HG03064 (cell line): ENCODE measurements around the gene EIF1.
A peak's percentile ranks its signal among the peaks of the same experiment; 100 is the strongest.
"Not testable (repeated sequence)": the region's sequence is repeated elsewhere in the genome, so short reads cannot be mapped to it uniquely, and the experiment has no call there.

ENCODE experiments used
- ATAC-seq: cut with Tn5 transposase; IDR thresholded peaks from one replicate; pipeline ENCODE4 v1.9.1; 2021; ENCODE audit warnings: low read depth; ENCODE audit not compliant: unreplicated experiment

Gene EIF1

GRCh38 chr17:41688641-41689496 is at the start of gene EIF1:
EIF1 (plus strand) TSS chr17:41688885; CDS start chr17:41689039, 154 bp downstream.
- ATAC-seq, result peak; percentile 67

DNA sequence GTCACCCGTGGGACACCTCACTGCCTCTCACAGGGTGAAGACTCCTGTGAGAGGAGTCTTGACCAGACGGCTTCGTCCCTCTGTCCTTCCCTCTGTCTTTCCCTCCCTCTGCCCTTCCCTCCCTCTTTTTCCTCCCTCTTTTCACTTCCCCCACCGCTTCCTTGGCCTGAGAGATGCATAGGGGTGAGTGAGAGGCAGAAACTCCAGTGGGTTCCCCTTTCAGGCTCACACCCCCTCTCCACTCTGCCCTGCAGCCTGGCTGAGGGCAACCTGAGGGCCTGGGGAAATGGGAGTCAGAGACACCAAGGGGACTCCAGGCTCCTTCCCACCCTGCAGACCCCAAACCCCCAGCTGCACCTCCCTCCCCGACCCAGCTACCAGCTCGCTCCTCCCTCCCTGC is 49.7 kb upstream of the EIF1 start:
- no peak for ATAC-seq

GRCh38 chr17:41639492-41640473 is 48.9 kb upstream of the EIF1 start:
- no peak for ATAC-seq

DNA sequence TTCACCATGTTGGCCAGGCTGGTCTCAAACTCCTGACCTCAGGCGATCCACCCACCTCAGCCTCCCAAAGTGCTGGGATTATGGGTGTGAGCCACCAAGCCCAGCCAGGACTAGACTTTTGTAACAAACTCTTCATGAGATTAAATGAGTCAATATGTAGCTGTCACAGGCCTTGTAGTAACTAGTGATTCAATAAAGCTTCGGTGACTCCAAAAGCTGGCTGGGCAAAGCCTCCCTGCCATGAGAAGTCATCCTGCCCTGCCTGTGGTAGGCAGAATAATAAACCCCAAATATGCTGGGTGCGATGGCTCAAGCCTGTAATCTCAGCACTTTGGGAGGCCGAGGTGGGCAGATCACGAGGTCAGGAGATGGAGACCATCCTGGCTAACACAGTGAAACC is 48.1 kb upstream of the EIF1 start:
- not testable (repeated sequence) for ATAC-seq

GRCh38 chr17:41642252-41643156 is 46.2 kb upstream of the EIF1 start:
- ATAC-seq, result no peak

GRCh38 chr17:41647038-41647813 is 41.5 kb upstream of the EIF1 start:
- no peak for ATAC-seq

- ATAC-seq, result no peak
Measured at GRCh38 chr17:41647940-41648410, 40.7 kb upstream of the EIF1 start.

GRCh38 chr17:41648411-41649195 is 40.1 kb upstream of the EIF1 start:
- ATAC-seq, result no peak

DNA sequence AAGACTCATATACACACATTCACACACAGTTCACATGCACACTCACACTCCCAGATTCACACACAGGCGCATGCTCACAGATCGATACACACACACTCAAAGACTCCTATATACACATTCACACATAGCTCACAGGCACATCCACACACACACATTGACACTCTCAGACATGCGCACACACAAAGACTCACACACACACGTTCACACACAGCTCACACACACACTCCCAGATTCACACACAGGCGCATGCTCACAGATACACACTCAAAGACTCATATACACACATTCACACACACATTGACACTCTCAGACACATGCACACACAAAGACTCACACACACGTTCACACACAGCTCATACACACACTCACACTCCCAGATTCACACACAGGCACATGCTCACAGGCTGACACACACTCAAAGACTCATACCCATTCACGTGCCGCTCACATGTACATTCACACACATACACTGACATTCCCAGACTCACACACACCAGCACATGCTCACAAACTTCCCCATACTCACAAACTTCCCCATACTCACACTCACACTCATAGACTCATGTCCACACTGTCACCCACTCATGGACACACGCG is 38.7 kb upstream of the EIF1 start:
- no peak for ATAC-seq

DNA sequence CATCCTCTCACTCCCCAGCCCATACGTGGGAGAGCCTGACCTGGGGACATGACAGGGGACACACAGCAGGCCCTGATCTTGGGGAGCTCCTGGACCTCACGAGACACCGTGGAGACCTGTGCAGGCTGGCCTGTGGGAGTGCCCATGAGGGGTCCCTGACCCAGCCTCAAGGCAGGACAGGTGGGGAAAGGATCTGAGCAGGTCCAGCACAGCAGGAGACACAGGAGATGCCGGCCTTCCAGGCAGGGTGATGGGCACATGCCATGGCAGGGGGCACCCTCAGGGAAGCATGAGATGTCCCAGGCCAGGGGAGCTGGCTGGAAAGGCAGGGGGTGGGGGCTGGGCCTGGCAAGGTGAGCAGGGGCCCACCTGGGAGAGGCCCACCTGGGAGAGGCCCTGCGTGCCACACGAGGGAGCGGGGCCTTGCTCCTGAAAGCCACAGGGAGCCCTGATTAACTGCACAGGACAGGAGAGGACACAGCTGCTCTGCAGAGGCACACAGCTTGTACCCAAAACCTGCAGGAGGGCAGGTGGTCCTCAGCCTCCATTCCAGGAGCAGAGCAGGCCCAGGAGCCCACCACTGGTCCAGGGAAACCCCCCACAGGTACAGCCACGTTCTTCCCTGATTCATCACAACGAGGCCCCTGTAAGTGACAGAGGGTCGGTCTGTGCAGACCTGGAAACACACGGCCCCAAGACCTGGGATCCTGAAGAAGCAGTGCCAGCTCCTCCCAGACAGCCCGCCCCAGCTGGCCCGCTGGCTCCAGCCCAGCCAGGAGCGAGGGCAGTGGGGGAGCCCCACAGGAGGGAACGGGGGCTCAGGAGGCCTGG is 37.7 kb upstream of the EIF1 start:
- ATAC-seq, result no peak

- no peak for ATAC-seq
Measured at GRCh38 chr17:41651625-41652460, 36.8 kb upstream of the EIF1 start.

GRCh38 chr17:41652461-41652970 is 36.2 kb upstream of the EIF1 start:
- ATAC-seq, result no peak

GRCh38 chr17:41653421-41653820 is 35.3 kb upstream of the EIF1 start:
- ATAC-seq, result no peak

- ATAC-seq, result no peak
Measured at GRCh38 chr17:41653892-41654677, 34.6 kb upstream of the EIF1 start.
